Inflammatory macrophage treated with lipopolysaccharide for 1 hour (primary cell): Measurements from ENCODE around the gene PAEP.

Experiments
- DNase-seq, 2 donors: peaks; one replicate each; pipeline ENCODE4 v3.0.0-alpha.2; 2020 to 2022

Gene PAEP

GRCh38 chr9:135579889-135580660 lies 18.5 kb downstream of the PAEP start:
- no peak for DNase-seq

- DNase-seq = no peak
Measured at GRCh38 chr9:135580664-135581380, 19.3 kb downstream of the PAEP start.

- no peak for DNase-seq
Measured at GRCh38 chr9:135581636-135582426, 20.3 kb downstream of the PAEP start.

DNA sequence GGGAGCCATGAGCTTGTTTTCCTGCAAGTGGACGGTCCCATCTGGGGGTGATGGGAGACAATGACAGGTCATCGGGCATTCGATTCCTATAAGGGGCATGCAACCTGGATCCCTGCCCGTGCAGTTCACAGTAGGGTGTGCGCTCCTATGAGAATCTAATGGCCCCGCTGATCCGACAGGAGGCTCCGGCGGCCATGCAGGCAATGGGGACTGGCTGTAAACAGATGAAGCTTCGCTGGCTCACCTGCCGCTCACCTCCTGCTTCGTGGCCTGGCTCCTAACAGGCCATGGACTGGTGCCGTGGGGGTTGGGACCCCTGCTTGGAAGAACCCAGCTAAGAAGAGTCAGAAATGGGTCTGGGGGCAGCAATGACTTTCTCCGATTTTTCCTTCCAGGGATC lies 21.0 kb downstream of the PAEP start:
- DNase-seq = no peak

GRCh38 chr9:135582966-135583687 lies 21.6 kb downstream of the PAEP start:
- no peak for DNase-seq

DNA sequence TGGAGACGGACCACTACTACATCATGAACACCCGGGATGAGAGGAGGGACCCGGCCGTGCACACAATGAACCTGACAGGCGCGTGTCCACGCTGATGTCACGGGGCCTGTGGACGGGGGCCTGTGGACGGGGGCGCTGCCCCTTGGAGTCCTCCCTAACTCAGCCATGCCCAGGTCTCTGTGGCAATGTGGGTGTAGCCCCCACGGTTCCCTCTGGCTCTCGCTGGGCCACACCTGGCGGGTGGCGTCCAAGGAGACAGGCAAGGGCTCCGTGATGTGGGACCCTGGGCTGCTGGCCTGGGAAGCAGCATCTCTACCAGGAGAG lies 22.1 kb downstream of the PAEP start:
- DNase-seq = no peak

- no peak for DNase-seq
Measured at GRCh38 chr9:135584371-135584770, 22.8 kb downstream of the PAEP start.

DNA sequence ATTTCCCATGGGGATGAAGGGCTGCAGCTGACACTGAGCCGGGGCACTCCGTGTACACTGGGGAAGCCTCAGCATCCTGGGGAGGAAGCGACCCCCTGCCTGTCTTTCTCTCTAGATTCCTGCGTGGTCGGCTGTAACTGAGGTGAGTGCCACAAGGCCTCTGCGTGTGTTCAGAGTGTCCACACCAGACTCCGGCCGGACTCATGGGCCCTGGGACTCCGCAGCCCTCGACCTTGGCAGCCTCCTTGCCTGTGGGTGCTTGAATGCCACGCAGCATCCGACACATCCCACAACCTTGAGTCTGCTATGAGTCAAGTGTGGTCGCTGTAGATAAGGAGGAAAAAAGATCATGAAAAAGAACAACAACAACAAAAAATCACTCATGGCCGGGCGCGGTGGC lies 23.4 kb downstream of the PAEP start:
- no peak for DNase-seq

DNA sequence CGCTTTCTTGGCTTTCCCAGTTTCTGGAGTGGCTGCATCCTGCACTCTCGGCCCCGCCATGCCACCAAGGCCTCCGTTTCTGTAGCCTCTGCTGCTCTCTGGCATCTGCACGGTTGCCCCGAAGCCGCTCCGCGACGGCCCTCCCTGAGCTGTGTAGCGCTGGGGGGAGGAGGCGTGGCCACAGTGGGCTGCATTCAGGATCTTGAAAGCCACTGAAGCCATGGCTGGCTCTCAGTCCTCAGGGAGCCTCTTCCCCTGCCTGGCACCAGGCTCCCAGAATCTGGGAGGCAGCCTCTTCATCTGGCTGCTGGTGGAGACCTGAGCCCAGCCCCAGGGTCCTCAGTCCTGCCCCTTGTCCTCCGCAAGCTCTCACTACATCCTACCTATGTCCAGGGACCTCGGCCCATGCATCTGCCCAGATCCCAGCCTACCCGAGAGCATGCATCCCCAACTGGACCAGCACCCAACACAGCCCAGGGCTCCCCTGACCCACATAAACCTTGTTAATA lies 25.1 kb downstream of the PAEP start:
- DNase-seq = no peak

DNA sequence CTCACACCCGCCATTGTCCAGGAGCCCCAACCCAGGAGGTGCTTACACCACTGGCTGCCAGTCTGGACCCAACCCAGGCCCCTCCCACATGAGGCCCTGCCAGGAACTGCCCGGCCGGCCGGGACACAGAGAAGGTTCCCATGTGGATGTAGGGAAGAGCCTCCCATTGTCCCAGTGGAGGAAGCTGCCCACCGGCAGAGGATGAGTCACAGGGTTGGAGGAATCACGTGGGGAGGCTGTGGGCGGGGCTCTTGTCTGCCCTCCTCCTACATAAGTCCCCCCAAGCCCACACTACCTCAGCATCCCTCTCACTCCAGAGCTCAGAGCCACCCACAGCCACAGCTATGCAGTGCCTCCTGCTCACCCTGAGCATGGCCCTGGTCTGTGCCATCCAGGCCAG lies 26.1 kb downstream of the PAEP start:
- no peak for DNase-seq

DNA sequence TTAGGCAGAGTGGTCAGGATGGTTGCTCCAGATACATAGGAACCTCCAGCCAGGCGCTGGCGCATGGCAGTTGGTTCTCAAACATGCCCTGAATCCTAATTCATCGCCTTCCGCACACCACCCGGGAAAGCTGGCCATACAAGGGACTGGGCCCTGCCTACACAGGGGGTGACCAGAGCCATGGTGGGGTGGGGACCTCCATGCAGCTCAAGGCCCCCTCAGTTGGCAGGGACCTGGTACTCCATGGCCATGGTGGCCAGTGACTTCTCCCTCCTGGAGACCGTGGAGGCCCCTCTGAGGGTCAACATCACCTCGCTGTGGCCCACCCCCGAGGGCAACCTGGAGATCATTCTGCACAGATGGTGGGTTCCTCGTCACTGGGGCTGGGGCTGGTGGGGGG lies 26.8 kb downstream of the PAEP start:
- no peak for DNase-seq

DNA sequence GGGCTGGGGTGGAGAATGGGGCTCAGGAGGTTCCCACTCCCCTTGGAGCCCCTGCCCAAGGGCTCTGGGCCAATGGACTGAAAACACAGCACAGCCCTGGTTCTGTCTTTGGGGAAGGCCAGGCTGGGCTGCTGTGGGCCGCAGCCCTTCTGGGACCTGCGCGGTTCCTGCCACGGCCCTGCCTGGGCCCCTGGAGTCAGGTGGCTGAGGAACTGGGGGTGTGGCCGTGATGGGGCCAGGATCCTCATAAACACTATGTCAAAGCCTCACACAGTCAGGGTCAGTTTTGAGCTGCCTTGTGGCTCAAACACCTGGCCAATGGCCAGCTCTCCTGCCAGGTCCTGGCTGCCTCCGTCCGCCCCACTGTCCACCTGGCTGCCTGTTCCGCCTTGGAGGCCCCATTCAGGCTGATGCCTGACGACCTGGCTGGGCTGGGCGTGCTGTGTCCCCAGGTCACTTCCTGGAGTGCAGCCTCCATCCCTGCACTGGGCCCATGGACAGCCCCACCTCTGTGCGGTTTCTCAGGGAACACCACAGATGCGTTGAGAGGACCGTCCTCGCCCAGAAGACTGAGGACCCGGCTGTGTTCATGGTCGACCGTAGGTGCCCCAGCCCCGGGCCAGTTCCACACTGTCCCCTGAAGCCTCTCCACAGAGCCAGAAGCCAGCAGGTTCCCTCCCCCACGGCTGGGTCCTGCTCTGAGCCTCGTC lies 27.5 kb downstream of the PAEP start:
- no peak for DNase-seq

DNA sequence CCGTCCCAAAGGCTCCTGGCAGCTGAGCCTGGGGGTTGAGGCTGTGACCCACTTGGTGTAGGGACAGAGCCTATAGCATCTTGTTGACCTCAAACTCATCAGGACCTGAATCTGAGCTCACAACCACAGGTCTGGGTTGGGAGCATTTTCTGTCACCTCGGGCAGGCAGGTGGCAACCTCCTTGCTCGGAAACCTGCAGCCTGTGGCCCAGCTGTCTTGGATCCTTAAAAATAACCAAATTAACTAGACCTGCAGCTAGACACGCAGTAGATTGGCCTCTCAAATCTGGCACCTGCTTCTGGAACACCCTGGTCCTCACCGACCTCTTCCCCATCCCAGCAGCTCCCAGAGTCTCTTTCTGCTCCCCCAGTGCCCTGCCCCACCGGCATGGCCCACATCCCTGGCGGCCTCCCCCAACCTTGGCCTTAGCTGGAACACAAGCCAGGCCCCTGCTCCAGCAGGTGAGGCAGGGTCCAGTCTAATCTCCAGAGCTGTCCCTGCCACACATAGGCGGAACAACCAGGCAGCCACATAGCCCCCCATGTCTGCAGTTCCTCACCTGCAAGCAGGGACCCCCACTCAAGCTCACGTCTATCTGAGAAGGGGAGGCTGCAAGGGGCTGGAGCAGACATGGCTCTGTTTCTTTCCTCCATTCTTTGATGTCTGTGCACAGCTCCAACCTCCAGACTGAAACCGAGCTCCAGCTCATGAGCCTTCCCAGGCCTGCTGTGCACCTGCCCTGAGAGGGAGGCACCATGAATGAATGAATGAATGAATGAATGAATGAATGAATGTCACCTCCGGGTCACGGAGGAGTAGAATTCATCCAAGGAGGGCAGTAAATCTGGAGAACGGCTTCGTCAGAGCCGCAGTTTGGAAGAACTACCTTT lies 28.3 kb downstream of the PAEP start:
- no peak for DNase-seq

DNA sequence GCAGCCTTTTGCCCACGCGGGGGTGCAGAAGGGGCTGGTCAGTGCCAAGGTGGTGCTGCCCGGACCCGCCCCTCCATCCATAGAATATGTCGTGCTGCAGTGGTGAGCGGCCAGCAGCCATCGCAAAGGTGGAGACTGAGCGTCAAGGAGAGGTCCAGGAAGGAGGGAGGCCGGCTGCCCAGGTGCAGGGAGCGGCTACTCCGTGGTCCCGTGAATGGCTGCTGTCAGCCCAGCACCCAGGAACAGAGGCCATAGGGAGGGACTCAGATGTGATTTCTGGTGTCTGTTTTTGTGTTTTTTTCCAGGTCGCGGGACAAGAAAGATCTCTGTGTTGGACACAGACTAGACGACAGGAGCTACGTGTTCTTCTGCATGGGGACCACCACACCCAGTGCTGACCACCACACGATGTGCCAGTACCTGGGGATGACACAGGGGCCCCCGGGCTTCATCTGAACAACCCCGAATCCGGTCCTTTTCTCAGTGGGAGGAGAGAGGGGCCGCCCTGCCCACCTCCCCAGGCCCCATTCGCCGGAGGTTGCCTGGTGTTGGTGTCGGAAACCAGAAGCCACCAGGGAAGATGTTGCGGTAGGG lies 29.0 kb downstream of the PAEP start:
- no peak for DNase-seq

DNA sequence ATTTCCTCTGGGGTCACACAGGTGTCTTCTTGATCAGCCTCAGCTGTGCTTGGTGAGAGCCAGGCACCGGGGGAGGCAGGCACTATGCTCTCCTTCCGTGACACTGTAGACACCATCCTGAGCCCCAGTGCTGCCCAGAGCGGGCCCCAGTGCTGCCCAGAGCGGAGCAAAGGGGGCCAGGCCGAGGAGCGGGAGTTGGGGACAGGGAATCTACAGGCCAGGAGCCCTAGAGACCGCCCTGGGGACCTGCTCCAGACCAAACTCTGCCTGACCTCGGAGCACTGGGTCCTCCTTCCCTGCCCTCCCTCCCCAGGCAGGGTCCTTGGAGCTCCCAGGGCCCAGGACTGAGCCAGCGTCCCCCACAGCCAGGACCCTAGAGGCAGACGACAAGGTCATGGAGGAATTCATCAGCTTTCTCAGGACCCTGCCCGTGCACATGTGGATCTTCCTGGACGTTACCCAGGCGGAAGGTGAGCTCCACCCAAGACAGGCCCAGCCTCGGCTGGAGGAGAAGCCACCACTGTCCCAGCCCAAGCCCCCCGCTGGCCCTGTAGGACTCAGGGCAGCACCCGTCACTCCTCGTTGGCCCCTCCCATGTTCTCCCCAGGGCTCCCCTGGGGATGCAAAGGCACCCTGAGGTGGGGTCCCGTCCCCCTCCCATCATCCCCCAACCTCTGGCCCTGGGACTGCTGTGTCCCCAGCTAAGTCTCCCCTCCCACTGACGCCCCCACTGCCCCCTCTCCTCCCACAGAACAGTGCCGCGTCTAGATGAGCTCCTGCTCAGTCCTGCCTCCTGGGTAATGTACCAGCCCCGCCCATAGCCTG lies 30.2 kb downstream of the PAEP start:
- no peak for DNase-seq

GRCh38 chr9:135592331-135592590 lies 30.7 kb downstream of the PAEP start:
- DNase-seq = no peak

DNA sequence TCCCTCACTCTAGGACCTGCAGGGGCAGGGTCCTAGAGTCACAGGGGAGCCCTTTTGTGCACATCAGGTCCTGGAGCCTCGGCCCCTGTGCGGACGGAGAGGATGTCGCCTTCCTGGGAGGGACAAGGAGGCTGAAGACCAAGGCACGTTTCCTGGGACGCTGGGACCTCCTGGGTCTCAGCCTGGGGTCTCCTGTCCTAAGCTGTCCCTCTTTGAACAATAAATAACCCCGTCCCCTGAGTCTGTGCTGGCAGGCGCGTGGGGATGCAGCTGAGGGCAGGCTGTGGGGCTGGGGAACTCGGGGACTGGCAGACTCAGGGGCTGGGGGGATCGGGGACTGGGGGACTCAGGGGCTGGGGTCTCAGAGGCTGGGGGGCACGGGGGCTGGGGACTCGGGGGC lies 31.1 kb downstream of the PAEP start:
- DNase-seq = no peak

DNA sequence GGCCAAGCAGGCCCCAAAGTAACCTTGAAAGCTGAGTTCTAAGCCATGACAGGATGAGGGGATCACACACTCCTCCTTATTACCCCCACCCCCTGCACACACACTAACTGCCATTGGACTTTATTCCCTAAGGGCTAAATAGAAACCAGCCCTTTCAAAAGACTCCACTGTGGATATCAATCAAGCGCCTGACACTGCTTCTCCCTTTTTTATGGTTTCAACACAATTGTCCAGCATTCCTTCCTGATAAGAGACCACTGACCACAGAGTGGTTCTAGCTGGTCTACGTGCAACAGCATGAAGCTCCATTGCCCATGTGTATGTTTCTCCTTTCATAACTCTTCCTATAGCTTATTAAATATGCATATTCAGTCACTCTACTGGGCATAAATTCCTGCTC lies 34.7 kb downstream of the PAEP start:
- no peak for DNase-seq

DNA sequence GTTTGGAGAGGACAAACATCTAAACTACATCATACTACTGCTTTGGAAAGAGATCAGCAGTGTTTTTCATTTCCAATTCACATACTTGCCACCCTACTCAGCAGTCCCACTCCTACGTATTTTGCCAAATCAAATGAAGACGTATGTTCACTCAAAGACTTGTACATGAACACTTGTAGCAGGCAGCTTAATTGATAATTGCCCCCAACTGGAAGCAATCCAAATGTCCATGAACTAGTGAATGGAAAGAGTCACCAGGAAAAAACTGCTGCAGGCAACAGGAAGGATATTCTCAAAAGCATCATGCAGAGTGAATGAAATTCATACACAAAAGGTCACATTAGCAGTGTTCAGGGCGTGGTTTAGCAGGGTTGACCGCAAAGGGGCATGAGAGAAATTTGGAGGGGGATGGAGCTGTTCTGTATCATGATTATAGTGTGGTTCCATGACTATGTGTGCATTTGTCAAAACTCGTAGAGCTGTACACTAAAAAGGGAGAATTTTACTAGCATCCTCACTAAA lies 38.8 kb downstream of the PAEP start:
- no peak for DNase-seq

DNA sequence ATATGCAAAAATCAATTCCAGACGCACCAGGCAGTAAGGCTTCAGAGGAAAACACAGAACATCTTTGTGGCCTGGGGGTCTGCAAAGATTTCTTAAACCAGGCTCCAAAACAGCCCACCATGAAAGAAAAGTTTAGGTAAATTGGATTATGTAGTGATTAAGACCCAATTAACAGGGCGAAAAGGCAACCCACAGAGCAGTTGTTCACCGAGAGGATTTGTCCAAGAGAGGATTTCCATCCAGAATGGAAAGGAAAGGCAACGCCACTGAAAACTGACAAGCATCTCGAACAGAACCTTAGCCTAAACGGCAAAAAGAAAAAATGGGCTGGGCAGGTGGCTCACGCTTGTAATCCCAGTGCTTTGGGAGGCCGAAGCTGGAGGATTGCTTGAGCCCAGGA lies 40.4 kb downstream of the PAEP start:
- DNase-seq = no peak
